Measurements from ENCODE around the gene TBC1D23. TPM values are rescaled to one million over a fixed set of nuclear protein-coding genes. Genes with fewer than 3 reads are reported as not detected.
"Not testable (repeated sequence)": the region's sequence is repeated elsewhere in the genome, so short reads cannot be mapped to it uniquely, and the experiment has no call there.

Gene TBC1D23
- polyA plus RNA-seq, 3 donors from 2014 or later: 13.7 to 23.4 (median 14.0) TPM

DNA sequence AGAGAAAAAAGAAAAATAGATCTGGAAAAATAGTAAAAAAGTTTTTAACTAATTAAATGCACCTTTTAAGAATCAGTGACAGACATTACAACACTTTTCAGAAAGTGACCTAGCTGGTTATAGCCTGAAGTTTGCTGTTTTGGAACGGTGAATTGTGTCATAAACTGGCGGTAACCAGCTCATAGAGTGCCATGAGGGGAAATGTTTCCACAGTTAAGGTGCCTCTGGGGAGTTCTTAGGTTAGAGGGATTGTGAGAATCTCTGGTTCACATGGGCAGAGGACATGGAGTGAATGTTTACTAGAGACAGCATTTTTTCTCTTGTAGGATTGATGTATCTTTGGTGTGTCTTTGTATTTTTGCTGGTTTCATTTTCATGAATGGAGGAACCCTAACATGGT lies 2.8 kb downstream of the TBC1D23 start:
- DNase-seq: no peak
- H3K4me1 Mint-ChIP-seq: peaks cover 40 to 56% of the 10 kb centered on the region in 2 donors
- H3K36me3 Mint-ChIP-seq: no peaks in the 10 kb centered on the region
- H3K27ac Mint-ChIP-seq: peak overlapping the region in 2 of 6 donors; percentile 1 to 61
- H3K9me3 Mint-ChIP-seq: no peaks in the 10 kb centered on the region
- H3K27me3 Mint-ChIP-seq (ENCODE audit: low read depth in 3 of 3): peaks cover 0 to 7% (median 0%) of the 10 kb centered on the region in 3 donors
- H3K4me3 Mint-ChIP-seq: peak overlapping the region in 2 of 5 donors; percentile 19 to 42

DNA sequence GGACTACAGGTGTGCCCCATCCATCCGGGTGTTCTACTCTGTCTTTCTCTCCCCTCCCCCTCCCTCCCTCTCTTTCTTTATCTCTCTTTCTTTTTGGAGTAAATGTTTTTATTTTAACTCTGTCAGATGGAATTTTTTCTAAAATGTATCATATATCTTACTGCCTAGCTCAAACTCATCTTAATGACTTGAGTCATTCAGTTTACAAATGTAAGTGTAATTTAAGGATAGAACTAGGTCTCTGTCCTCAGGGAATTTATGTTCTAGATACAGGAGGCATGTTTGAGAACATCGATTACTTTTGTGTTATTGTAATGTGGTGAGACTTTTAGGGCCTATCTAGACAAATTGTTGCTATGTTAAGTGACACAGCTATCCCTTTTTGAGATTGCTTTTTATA lies 3.5 kb downstream of the TBC1D23 start:
- no peaks in the 10 kb centered on the region for H3K36me3 Mint-ChIP-seq
- H3K4me3 Mint-ChIP-seq: no peak overlapping the region
- H3K27ac Mint-ChIP-seq: no peak overlapping the region

GRCh38 chr3:100265016-100265415 lies 4.2 kb downstream of the TBC1D23 start:
- Mint-ChIP-seq H3K9me3 (no peaks in the 10 kb centered on the region), H3K4me3 (no peak overlapping the region), H3K4me1 (peaks cover 40 to 56% of the 10 kb centered on the region in 2 donors), H3K27ac (peak overlapping the region in 2 of 6 donors; percentile 35 to 45), H3K27me3 (ENCODE audit: low read depth in 3 of 3) (peaks cover 0 to 7% (median 0%) of the 10 kb centered on the region in 3 donors), H3K36me3 (no peaks in the 10 kb centered on the region)
- DNase-seq: no peak

More for the DNA sequence above, 3.5 kb downstream of the TBC1D23 start:
- Mint-ChIP-seq H3K9me3 (no peaks in the 10 kb centered on the region), H3K27me3 (ENCODE audit: low read depth in 3 of 3) (peaks cover 0 to 7% (median 0%) of the 10 kb centered on the region in 3 donors), H3K4me1 (peaks cover 40 to 56% of the 10 kb centered on the region in 2 donors)
- DNase-seq: no peak

DNA sequence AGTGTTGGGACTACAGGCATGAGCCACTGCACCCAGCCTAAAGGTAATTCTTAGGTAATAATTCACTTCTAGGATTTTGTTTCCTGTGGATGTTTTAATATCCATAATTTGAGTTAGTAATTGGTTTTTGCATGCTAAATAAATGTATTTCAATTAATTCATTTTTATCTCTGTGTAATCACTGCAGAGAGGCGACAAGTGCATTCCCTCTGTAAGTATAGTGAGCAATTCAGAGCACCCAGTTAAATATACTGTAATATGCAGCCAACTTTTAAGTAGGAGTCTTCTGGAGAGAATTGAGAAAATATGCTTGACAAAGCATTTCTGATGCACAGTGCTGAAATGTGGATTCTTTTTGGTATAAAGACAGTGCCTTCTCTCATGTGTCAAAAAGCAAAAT lies 5.7 kb downstream of the TBC1D23 start:
- DNase-seq: no peak
- no peak overlapping the region for H3K4me3 Mint-ChIP-seq
- no peaks in the 10 kb centered on the region for H3K9me3 Mint-ChIP-seq
- H3K27me3 Mint-ChIP-seq (ENCODE audit: low read depth in 3 of 3): peaks cover 0 to under 1% (median 0%) of the 10 kb centered on the region in 3 donors
- H3K27ac Mint-ChIP-seq: no peak overlapping the region
- no peaks in the 10 kb centered on the region for H3K36me3 Mint-ChIP-seq
- H3K4me1 Mint-ChIP-seq: peaks cover 34 to 53% of the 10 kb centered on the region in 2 donors

GRCh38 chr3:100268156-100268555 lies 7.4 kb downstream of the TBC1D23 start:
- Mint-ChIP-seq H3K9me3 (no peaks in the 10 kb centered on the region), H3K36me3 (no peaks in the 10 kb centered on the region), H3K27me3 (ENCODE audit: low read depth in 3 of 3) (no peaks in the 10 kb centered on the region), H3K4me3 (no peak overlapping the region), H3K4me1 (peaks cover 22 to 44% of the 10 kb centered on the region in 2 donors), H3K27ac (no peak overlapping the region)
- no peak for DNase-seq

GRCh38 chr3:100269001-100269400 lies 8.2 kb downstream of the TBC1D23 start:
- no peaks in the 10 kb centered on the region for H3K9me3 Mint-ChIP-seq
- DNase-seq: no peak
- H3K27ac Mint-ChIP-seq: no peak overlapping the region
- H3K4me3 Mint-ChIP-seq: no peak overlapping the region
- peaks cover 18 to 41% of the 10 kb centered on the region in 2 donors for H3K4me1 Mint-ChIP-seq
- H3K27me3 Mint-ChIP-seq (ENCODE audit: low read depth in 3 of 3): no peaks in the 10 kb centered on the region
- no peaks in the 10 kb centered on the region for H3K36me3 Mint-ChIP-seq

- Mint-ChIP-seq H3K36me3 (no peaks in the 10 kb centered on the region), H3K27ac (no peak overlapping the region), H3K27me3 (ENCODE audit: low read depth in 3 of 3) (no peaks in the 10 kb centered on the region), H3K4me3 (no peak overlapping the region), H3K4me1 (peaks cover 16 to 39% of the 10 kb centered on the region in 2 donors), H3K9me3 (no peaks in the 10 kb centered on the region)
- no peak for DNase-seq
These were observed 8.8 kb downstream of the TBC1D23 start for GRCh38 chr3:100269410-100270214.

- DNase-seq: no peak
- Mint-ChIP-seq H3K36me3 (no peaks in the 10 kb centered on the region), H3K4me3 (no peak overlapping the region), H3K27me3 (ENCODE audit: low read depth in 3 of 3) (no peaks in the 10 kb centered on the region), H3K27ac (no peak overlapping the region), H3K4me1 (peaks cover 14 to 37% of the 10 kb centered on the region in 2 donors), H3K9me3 (no peaks in the 10 kb centered on the region)
These were observed 9.4 kb downstream of the TBC1D23 start for GRCh38 chr3:100270215-100270583.

- Mint-ChIP-seq H3K4me1 (peaks cover 18 to 40% of the 10 kb centered on the region in 2 donors), H3K4me3 (no peak overlapping the region), H3K36me3 (no peaks in the 10 kb centered on the region), H3K27me3 (ENCODE audit: low read depth in 3 of 3) (no peaks in the 10 kb centered on the region), H3K9me3 (no peaks in the 10 kb centered on the region), H3K27ac (no peak overlapping the region)
- DNase-seq: no peak
These were observed 10.7 kb downstream of the TBC1D23 start for GRCh38 chr3:100271522-100271921.

DNA sequence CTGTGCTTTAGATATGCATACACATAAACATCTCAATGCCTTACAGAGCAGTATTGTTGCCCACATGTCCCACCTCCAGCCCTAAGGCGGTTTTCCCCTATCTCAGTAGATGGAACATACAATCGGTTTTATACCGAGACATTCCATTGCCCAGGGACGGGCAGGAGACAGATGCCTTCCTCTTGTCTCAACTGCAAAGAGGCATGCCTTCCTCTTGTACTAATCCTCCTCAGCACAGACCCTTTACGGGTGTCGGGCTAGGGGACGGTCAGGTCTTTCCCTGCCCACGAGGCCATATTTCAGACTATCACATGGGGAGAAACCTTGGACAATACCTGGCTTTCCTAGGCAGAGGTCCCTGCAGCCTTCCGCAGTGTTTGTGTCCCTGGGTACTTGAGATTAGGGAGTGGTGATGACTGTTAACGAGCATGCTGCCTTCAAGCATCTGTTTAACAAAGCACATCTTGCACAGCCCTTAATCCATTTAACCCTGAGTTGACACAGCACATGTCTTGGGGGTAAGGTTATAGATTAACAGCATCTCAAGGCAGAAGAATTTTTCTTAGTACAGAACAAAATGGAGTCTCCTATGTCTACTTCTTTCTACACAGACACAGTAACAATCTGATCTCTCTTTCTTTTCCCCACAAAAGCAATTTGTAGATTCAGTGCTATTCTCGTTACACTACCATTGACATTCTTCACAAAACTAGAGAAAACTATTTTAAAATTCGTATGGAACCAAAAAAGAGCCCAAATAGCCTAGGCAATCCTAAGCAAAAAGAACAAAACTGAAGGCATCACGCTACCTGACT lies 12.2 kb downstream of the TBC1D23 start:
- not testable (repeated sequence) for H3K27ac Mint-ChIP-seq; H3K27me3 Mint-ChIP-seq (ENCODE audit: low read depth in 3 of 3); DNase-seq; H3K9me3 Mint-ChIP-seq; H3K4me3 Mint-ChIP-seq; H3K36me3 Mint-ChIP-seq
- H3K4me1 Mint-ChIP-seq: peaks cover 20 to 52% of the 10 kb centered on the region in 2 donors

GRCh38 chr3:100274361-100274760 lies 13.6 kb downstream of the TBC1D23 start:
- Mint-ChIP-seq H3K27me3 (ENCODE audit: low read depth in 3 of 3) (no peaks in the 10 kb centered on the region), H3K27ac (no peak overlapping the region), H3K4me3 (no peak overlapping the region), H3K9me3 (no peaks in the 10 kb centered on the region), H3K36me3 (peaks cover 0 to 2% (median 0%) of the 10 kb centered on the region in 3 donors), H3K4me1 (peaks cover 22 to 59% of the 10 kb centered on the region in 2 donors)
- DNase-seq: no peak

DNA sequence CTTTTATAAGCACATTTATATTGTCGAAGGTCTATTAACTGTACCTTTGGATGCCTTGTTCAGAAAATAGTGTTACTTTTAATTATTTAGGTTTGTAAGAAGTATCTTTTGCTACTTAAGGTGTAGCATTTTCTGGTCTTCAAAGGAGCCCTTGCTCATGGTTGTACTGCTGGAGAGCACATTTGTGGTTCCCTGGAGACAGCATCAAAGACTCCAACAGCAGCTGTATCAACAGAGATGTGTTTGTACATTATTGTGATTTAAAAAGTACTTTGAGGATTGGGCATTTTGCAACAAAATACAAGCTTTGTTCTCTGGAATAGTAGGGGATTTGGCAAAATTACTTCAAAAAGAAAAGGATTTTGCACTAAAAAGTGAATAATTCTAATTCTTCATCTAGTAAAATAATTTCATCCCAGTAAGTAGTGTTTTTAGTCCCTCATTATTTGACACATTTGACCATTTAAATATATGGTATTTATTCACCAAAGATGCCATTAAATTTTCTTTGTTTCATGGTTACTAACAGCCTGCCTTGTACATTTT lies 16.5 kb downstream of the TBC1D23 start:
- no peak for DNase-seq
- Mint-ChIP-seq H3K9me3 (no peaks in the 10 kb centered on the region), H3K27ac (no peak overlapping the region), H3K4me1 (peaks cover 12 to 47% of the 10 kb centered on the region in 2 donors), H3K4me3 (no peak overlapping the region), H3K36me3 (peaks cover 0 to 3% (median 0%) of the 10 kb centered on the region in 3 donors), H3K27me3 (ENCODE audit: low read depth in 3 of 3) (no peaks in the 10 kb centered on the region)

GRCh38 chr3:100278910-100279309 lies 18.1 kb downstream of the TBC1D23 start:
- Mint-ChIP-seq H3K4me3 (no peak overlapping the region), H3K27ac (no peak overlapping the region), H3K36me3 (peaks cover 0 to 7% (median 0%) of the 10 kb centered on the region in 3 donors), H3K27me3 (ENCODE audit: low read depth in 3 of 3) (no peaks in the 10 kb centered on the region), H3K4me1 (peaks cover 10 to 46% of the 10 kb centered on the region in 2 donors), H3K9me3 (no peaks in the 10 kb centered on the region)
- DNase-seq: no peak

Measured in immature natural killer cell (primary cell).